Stimulated activated CD4-positive, alpha-beta T cell treated with anti-CD3 and anti-CD28 coated beads, Interleukin-12 subunit alpha, Interleukin-12 subunit beta, amount 100 ng/mL, for 48 hours (primary cell): ENCODE data around the gene BBS12.

ENCODE experiments used
- DNase-seq, 3 donors: peaks; one replicate each; pipeline ENCODE4 v3.0.0-alpha.2; 2020; ENCODE audit warnings: low read depth in 2 of 3, low spot score in 1 of 3

BBS12 gene

GRCh38 chr4:122712782-122713181, 19.7 kb upstream of the BBS12 start:
- no peak for DNase-seq

GRCh38 chr4:122715221-122715620, 17.3 kb upstream of the BBS12 start:
- DNase-seq: no peak

- peak; percentile 68 to 87 (median 77) for DNase-seq
Observed at GRCh38 chr4:122716825-122717448, 15.6 kb upstream of the BBS12 start.

- DNase-seq: no peak
Observed at GRCh38 chr4:122718281-122718680, 14.2 kb upstream of the BBS12 start.

GRCh38 chr4:122722256-122722655, 10.2 kb upstream of the BBS12 start:
- DNase-seq: no peak

GRCh38 chr4:122728856-122729255, 3.6 kb upstream of the BBS12 start:
- DNase-seq: no peak

- no peak for DNase-seq
Observed at GRCh38 chr4:122731676-122732075, 828 bp upstream of the BBS12 start.

- DNase-seq: no peak
Observed at GRCh38 chr4:122733787-122734120, 1.2 kb downstream of the BBS12 start.

GRCh38 chr4:122739174-122739573, 6.7 kb downstream of the BBS12 start:
- no peak for DNase-seq

GRCh38 chr4:122742933-122743829, 10.7 kb downstream of the BBS12 start:
- no peak for DNase-seq

GRCh38 chr4:122744229-122744628, 11.7 kb downstream of the BBS12 start:
- no peak for DNase-seq

- DNase-seq: no peak
Observed at GRCh38 chr4:122746485-122746965, 14.0 kb downstream of the BBS12 start.

GRCh38 chr4:122747068-122747467, 14.6 kb downstream of the BBS12 start:
- DNase-seq: no peak

- no peak for DNase-seq
Observed at GRCh38 chr4:122747883-122748282, 15.4 kb downstream of the BBS12 start.

GRCh38 chr4:122749704-122750454, 17.4 kb downstream of the BBS12 start:
- no peak for DNase-seq

- DNase-seq: no peak
Observed at GRCh38 chr4:122755675-122756074, 23.2 kb downstream of the BBS12 start.

GRCh38 chr4:122758033-122758432, 25.5 kb downstream of the BBS12 start:
- DNase-seq: no peak

- DNase-seq: no peak
Observed at GRCh38 chr4:122759639-122760310, 27.3 kb downstream of the BBS12 start.

- DNase-seq: no peak
Observed at GRCh38 chr4:122762520-122762919, 30.0 kb downstream of the BBS12 start.

GRCh38 chr4:122762966-122763716, 30.6 kb downstream of the BBS12 start:
- DNase-seq: no peak
